Endothelial cell of umbilical vein (primary cell): ENCODE measurements around the gene TBC1D5. TPM values are rescaled to one million over a fixed set of nuclear protein-coding genes. Genes with fewer than 3 reads are reported as not detected.

ENCODE experiments used
- BruUV-seq: library from RNA; stranded (reverse); fragments of 400-500 nt; replicated peaks from 2 replicates; lab custom pipeline; 2021; lab: Mats Ljungman, UMichigan
- CTCF ChIA-PET: fragments of 300-600, 350-600 bp; sonication (Branson Sonifier 250); formaldehyde crosslinking; loops from one replicate; lab custom pipeline; 2021; ENCODE audit warnings: antibody characterized with exemption, inconsistent platforms; lab: Charles Lee
- POLR2A ChIA-PET: fragments of 300-600, 350-600 bp; sonication (Branson Sonifier 250); formaldehyde crosslinking; loops from one replicate; lab custom pipeline; 2021; ENCODE audit warnings: antibody characterized with exemption, inconsistent platforms; lab: Charles Lee
- DNase-seq: peaks from one replicate; pipeline ENCODE4 v3.0.0-alpha.2; 2011; ENCODE audit warnings: low read depth, low spot score
- FAIRE-seq: peaks from 2 replicates; lab custom pipeline; 2011; peaks lifted over from hg19 to GRCh38; lab: Jason Lieb, UNC
- H2AFZ ChIP-seq: 2 replicates; pipeline ENCODE4 v1.6.0; 2012; ENCODE audit warnings: low read depth, low read length, control low read depth, inconsistent platforms
- H3K27ac ChIP-seq: 2 replicates; pipeline ENCODE4 v1.5.1; 2011; ENCODE audit warnings: low read depth, mild to moderate bottlenecking, control low read depth, low read length, moderate library complexity; ENCODE audit not compliant: insufficient read depth
- H3K27me3 ChIP-seq, 2 experiments: 2 replicates each; pipeline versions ENCODE4 v1.6.0 to v1.6.1; 2011; ENCODE audit warnings: low read length in 2 of 2, mixed read lengths in 1 of 2; ENCODE audit not compliant: control insufficient read depth in 2 of 2, insufficient read depth in 2 of 2
- H3K36me3 ChIP-seq, 2 experiments: 2 replicates in 1 of 2; 3 replicates in 1 of 2; pipeline ENCODE4 v1.5.1; 2011; ENCODE audit warnings: low read length in 2 of 2, mild to moderate bottlenecking in 1 of 2, moderate library complexity in 1 of 2; ENCODE audit not compliant: control insufficient read depth in 2 of 2, insufficient read depth in 2 of 2; ENCODE audit errors: extremely low read depth in 1 of 2
- H3K4me1 ChIP-seq: 3 replicates; pipeline ENCODE4 v1.5.1; 2011; ENCODE audit warnings: mild to moderate bottlenecking, low read length; ENCODE audit not compliant: control insufficient read depth, insufficient read depth; ENCODE audit errors: extremely low read depth
- H3K4me2 ChIP-seq: 2 replicates; pipeline ENCODE4 v1.6.1; 2011; ENCODE audit warnings: low read length, control low read depth, mixed read lengths; ENCODE audit not compliant: insufficient read depth
- H3K4me3 ChIP-seq, 3 experiments: fragments of 200-600 bp in 1 of 3; sonication (generic), shearing (Covaris generic) in 1 of 3; replicated peaks in 1 of 3; 2 replicates each; pipeline ENCODE4 v1.5.1; 2011 to 2016; ENCODE audit warnings: control low read depth in 3 of 3, low read length in 3 of 3, mild to moderate bottlenecking in 2 of 3, inconsistent platforms in 1 of 3, low read depth in 1 of 3, moderate library complexity in 1 of 3; ENCODE audit not compliant: insufficient read depth in 1 of 3
- H3K79me2 ChIP-seq: 2 replicates; pipeline ENCODE4 v1.6.0; 2012; ENCODE audit warnings: low read length, inconsistent platforms; ENCODE audit not compliant: control insufficient read depth, insufficient read depth
- H3K9ac ChIP-seq: replicated peaks from 2 replicates; pipeline ENCODE3; 2011; ENCODE audit warnings: low read length, control low read depth; ENCODE audit not compliant: insufficient read depth; ENCODE audit errors: extremely low read depth
- H3K9me1 ChIP-seq: replicated peaks from 3 replicates; pipeline ENCODE4 v1.6.0; 2011; ENCODE audit warnings: mild to moderate bottlenecking, low read length; ENCODE audit not compliant: control insufficient read depth, insufficient read depth; ENCODE audit errors: extremely low read depth
- H3K9me3 ChIP-seq: replicated peaks from 2 replicates; pipeline ENCODE4 v1.5.1; 2012; ENCODE audit warnings: low read length, inconsistent platforms; ENCODE audit not compliant: control insufficient read depth, insufficient read depth
- H4K20me1 ChIP-seq: replicated peaks from 2 replicates; pipeline ENCODE3; 2011; ENCODE audit warnings: mild to moderate bottlenecking, low read length; ENCODE audit not compliant: control insufficient read depth, insufficient read depth; ENCODE audit errors: extremely low read depth
- CTCF ChIP-seq, 2 donors: IDR thresholded peaks; 1 replicate in 1 of 2; 2 replicates in 1 of 2; pipeline ENCODE4 v1.5.1; 2011; ENCODE audit warnings: low read length in 2 of 2, mild to moderate bottlenecking in 2 of 2, moderate library complexity in 2 of 2, control low read depth in 1 of 2, inconsistent platforms in 1 of 2, low read depth in 1 of 2; ENCODE audit not compliant: insufficient read depth in 1 of 2; ENCODE audit errors: extremely low read depth in 1 of 2
- EZH2 ChIP-seq: IDR thresholded peaks from 2 replicates; pipeline ENCODE4 v1.6.1; 2012; ENCODE audit warnings: borderline replicate concordance, low read depth, mild to moderate bottlenecking, moderate library complexity, low read length, inconsistent platforms; ENCODE audit not compliant: severe bottlenecking
- FOS ChIP-seq: IDR thresholded peaks from 2 replicates; pipeline ENCODE4 v1.6.1; 2011; ENCODE audit warnings: mild to moderate bottlenecking, low read length, moderate library complexity, borderline replicate concordance; ENCODE audit not compliant: insufficient read depth
- GATA2 ChIP-seq: IDR thresholded peaks from 2 replicates; pipeline ENCODE4 v1.7.0; 2011; ENCODE audit warnings: low read depth, mild to moderate bottlenecking, moderate library complexity, mixed read lengths, low read length; ENCODE audit not compliant: insufficient read length, insufficient read depth
- JUN ChIP-seq: IDR thresholded peaks from 2 replicates; pipeline ENCODE4 v1.6.1; 2011; ENCODE audit warnings: borderline replicate concordance, low read depth; ENCODE audit not compliant: insufficient read length, insufficient read depth
- MAX ChIP-seq: IDR thresholded peaks from 2 replicates; pipeline ENCODE4 v1.6.1; 2011; ENCODE audit not compliant: insufficient read depth, insufficient read length
- MYC ChIP-seq: IDR thresholded peaks from one replicate; pipeline ENCODE4 v1.6.1; 2011; ENCODE audit warnings: mild to moderate bottlenecking, low read depth, low read length
- POLR2A ChIP-seq: IDR thresholded peaks from 2 replicates; pipeline ENCODE4 v1.6.1; 2012; ENCODE audit warnings: low read depth, mild to moderate bottlenecking, control low read depth, low read length
- POLR2AphosphoS5 ChIP-seq: IDR thresholded peaks from 2 replicates; pipeline ENCODE4 v1.6.1; 2012; ENCODE audit warnings: low read depth, mild to moderate bottlenecking, control low read depth, low read length, moderate library complexity; ENCODE audit not compliant: insufficient read depth
- dilution Hi-C: fragments of 300-500 bp; cut with MboI; formaldehyde crosslinking; loops from one replicate; pipeline ENCODE4 v1.15.0; 2019; ENCODE audit warnings: low sequenced_read_pairs; ENCODE audit not compliant: extremely low pct_ligation_motif_present
- intact Hi-C: fragments of 100-400 bp; cut with micrococcal nuclease; formaldehyde crosslinking; loops from one replicate; pipeline ENCODE4 v1.10.0; 2022
- polyA plus RNA-seq, 4 experiments: library from polyadenylated mRNA; depleted of rRNA in 3 of 4; stranded (reverse) in 3 of 4; unstranded in 1 of 4; fragments of >200 nt; gene quantifications; 2 replicates each; pipeline versions ENCODE4 v1.2.1 to v1.2.3, GENCODE V29; 2011 to 2012; ENCODE audit warnings: missing spikeins in 1 of 4
- total RNA-seq: library from RNA; stranded (reverse); gene quantifications from 2 replicates; pipeline ENCODE4 v1.2.3, GENCODE V29; 2021

TBC1D5 gene
- total and polyA plus RNA-seq, 2 donors (not counting 3 experiments of a cell fraction or from before 2014, with no cell fraction given) = 17.5 to 44.7 TPM

- Histone ChIP-seq H3K9ac (no peak overlapping the region), H4K20me1 (no peaks in the 10 kb centered on the region), H3K9me3 (no peaks in the 10 kb centered on the region), H2AFZ (no peak overlapping the region), H3K9me1 (no peaks in the 10 kb centered on the region), H3K4me2 (no peak overlapping the region), H3K4me1 (peaks cover 5% of the 10 kb centered on the region), H3K27ac (no peak overlapping the region), H3K79me2 (no peaks in the 10 kb centered on the region), H3K36me3 (no peaks in the 10 kb centered on the region), H3K27me3 (no peaks in the 10 kb centered on the region), H3K4me3 (no peak overlapping the region)
- dilution Hi-C loops (no loop called here), intact Hi-C loops (no loop called here)
- TF ChIP-seq CTCF (IDR thresholded peaks at IDR 0.05; ENCODE audit: extremely low read depth in 1 of 2, insufficient read depth in 1 of 2, low read depth in 1 of 2, low read length in 2 of 2) (no peak), POLR2AphosphoS5 (no peak), JUN (no peak), GATA2 (no peak), EZH2 (no peak), MAX (no peak), MYC (no peak), FOS (no peak), POLR2A (no peak)
- DNase-seq (no peak), FAIRE-seq (no peak)
- ChIA-PET CTCF (no interaction called here), POLR2A (no interaction called here)
- no TSS peak for BruUV-seq
Measured at GRCh38 chr3:17589888-17590287, 152.5 kb downstream of the TBC1D5 start.
